ENCODE data around the gene CD81.

The CD81 gene

DNA sequence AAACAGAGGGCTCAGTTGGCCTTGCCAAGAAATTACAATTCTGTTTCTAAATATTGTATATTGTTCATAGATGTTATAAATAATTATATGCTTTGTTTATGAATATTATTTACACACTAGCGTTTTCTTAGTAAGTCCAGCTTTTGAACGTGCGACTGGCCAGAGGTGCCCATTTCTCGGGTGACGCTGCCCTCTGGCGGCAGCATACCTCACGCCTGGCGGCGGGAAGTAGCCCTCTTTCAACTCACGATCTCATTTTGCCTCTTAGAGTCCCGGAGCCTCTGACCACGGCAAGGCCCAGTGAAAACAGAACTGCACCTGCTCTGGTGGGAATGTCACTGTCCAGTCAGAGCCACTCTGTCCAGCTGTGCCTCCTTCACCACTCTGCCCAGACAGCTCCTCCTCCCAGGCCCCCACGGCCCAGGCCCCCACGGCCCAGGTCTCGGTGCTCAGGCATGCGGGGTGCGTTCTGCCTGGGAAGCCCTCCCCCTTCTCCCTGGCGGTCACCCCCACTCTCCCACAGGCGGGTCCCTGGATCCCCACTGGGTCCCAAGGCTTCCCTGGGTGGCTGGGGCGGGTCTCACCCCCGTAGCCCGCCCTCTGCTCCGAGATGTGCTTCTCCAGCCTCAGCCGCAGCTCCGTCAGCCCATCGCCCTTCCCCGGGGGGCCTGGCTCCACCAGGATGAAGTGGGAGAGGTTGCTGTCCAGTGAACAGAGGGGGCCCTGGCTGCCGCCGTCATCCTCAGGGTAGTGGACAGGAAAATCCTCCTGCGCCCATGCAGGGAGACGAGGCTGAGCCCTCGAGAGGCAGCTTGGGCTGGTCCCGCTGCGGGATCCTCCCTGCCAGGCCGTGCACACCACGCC is 42.8 kb downstream of the CD81 start:
- no peaks in the 10 kb centered on the region for H3K9me3 ChIP-seq
- no peaks in the 10 kb centered on the region for H3K36me3 ChIP-seq
- DNase-seq: peak; percentile 75
- H3K4me1 ChIP-seq: no peaks in the 10 kb centered on the region
- TF ChIP-seq, protein P1, sequence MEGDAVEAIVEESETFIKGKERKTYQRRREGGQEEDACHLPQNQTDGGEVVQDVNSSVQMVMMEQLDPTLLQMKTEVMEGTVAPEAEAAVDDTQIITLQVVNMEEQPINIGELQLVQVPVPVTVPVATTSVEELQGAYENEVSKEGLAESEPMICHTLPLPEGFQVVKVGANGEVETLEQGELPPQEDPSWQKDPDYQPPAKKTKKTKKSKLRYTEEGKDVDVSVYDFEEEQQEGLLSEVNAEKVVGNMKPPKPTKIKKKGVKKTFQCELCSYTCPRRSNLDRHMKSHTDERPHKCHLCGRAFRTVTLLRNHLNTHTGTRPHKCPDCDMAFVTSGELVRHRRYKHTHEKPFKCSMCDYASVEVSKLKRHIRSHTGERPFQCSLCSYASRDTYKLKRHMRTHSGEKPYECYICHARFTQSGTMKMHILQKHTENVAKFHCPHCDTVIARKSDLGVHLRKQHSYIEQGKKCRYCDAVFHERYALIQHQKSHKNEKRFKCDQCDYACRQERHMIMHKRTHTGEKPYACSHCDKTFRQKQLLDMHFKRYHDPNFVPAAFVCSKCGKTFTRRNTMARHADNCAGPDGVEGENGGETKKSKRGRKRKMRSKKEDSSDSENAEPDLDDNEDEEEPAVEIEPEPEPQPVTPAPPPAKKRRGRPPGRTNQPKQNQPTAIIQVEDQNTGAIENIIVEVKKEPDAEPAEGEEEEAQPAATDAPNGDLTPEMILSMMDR (IDR thresholded peaks at IDR 0.05; ENCODE audit: low read depth, low read length): peak; percentile 75
- no peaks in the 10 kb centered on the region for H3K27me3 ChIP-seq
- H3K4me3 ChIP-seq (ENCODE audit: low read depth, low read length): no peak overlapping the region

DNA sequence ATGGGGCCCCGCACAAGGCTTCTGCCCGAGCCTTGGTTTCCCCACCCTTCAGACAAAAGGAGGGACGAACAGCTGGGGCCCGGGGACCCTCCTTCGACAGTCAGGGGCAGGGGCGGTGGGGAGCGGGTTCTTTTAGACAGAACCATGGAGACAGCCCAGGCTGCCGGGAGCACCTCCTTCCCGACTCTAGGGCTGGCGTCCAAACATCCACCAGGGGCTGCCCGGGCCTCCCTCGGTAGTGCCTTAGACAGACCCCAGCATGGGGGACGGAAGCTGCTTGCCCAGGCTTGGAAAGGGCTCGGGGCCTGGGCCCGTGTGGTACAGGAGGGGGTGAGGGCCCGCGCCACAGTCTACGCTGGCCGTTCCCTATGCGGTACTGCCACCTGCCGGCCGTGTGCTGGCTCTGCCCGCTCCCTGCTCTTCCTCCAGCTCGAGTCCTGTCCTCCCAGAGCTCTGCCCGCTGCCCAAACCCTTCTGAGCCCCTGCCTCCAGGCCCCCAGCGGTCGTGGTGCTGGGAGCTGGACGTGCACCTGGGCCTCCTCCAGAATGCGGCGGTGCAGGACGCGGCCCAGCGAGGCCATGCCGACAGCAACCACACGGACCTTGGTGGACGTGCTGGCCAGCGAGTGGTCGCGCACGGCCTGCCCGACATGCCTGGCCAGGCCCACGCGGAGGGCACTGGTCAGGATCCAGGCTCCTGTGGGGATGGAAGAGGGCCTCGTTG is 43.6 kb downstream of the CD81 start:
- H3K9me3 ChIP-seq: no peaks in the 10 kb centered on the region
- TF ChIP-seq, protein P1 (IDR thresholded peaks at IDR 0.05; ENCODE audit: low read depth, low read length): peak; percentile 70
- no peak overlapping the region for H3K4me3 ChIP-seq (ENCODE audit: low read depth, low read length)
- H3K27me3 ChIP-seq: no peaks in the 10 kb centered on the region
- H3K4me1 ChIP-seq: no peaks in the 10 kb centered on the region
- no peaks in the 10 kb centered on the region for H3K36me3 ChIP-seq
- DNase-seq: peak; percentile 80

DNA sequence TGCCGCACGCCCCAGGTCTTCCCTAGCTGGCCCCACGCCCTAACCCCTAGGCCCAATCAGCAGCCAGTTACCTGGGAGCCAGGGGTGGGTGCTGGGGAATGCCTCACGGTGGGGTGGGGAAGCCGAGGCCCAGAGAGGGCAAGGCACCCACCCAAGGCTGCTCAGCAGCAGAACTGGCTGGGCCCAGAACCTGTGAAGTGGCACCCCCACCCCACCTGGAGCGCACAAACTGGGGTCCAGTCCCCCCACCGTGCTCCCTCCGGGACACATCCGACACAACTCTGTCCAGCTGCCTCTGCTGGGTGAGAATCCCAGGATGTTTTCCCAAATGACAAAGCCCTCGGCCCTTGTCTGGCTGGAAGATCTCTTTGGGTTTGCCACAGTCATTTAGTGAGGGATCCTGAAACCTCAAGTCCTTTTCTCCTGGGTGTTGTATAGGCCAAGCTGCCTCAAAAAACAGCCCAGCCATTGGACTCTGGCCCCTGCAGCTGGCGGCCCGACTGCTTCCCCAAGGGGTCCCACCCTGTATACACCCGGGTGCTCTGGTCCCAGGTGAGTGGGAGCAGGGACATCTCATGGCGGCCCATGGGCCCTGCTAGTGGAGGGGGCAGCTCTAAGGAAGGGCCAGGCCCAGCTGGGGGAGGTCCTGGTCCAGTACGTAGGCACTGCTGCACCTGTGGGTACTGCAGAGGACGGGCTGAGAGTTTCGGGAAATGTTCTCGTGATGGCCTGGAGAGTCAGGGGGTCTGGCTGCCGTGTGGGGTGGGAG is 44.3 kb downstream of the CD81 start:
- H3K9me3 ChIP-seq: no peaks in the 10 kb centered on the region
- no peaks in the 10 kb centered on the region for H3K27me3 ChIP-seq
- TF ChIP-seq, protein P1 (IDR thresholded peaks at IDR 0.05; ENCODE audit: low read depth, low read length): no peak
- no peaks in the 10 kb centered on the region for H3K4me1 ChIP-seq
- DNase-seq: no peak
- H3K36me3 ChIP-seq: no peaks in the 10 kb centered on the region
- no peak overlapping the region for H3K4me3 ChIP-seq (ENCODE audit: low read depth, low read length)

DNA sequence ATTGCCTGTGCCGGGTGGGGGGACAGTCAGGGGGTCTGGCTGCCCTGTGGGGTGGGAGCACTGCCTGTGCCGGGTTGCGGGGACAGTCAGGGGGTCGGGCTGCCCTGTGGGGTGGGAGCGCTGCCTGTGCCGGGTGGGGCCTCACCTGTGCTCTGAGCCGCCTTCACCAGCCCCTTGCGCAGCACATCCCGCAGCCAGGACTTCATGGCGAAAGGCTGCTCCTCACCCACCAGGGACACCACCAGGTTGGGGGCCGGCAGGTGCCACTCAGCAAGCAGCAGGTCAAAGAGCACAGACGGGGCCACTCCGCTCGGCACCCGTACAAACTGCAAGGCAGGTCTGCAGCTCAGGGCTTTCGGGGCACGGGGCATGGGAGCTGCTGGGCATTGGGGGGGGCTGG is 44.9 kb downstream of the CD81 start:
- H3K36me3 ChIP-seq: no peaks in the 10 kb centered on the region
- H3K27me3 ChIP-seq: no peaks in the 10 kb centered on the region
- TF ChIP-seq, protein P1 (IDR thresholded peaks at IDR 0.05; ENCODE audit: low read depth, low read length): no peak
- H3K9me3 ChIP-seq: no peaks in the 10 kb centered on the region
- no peaks in the 10 kb centered on the region for H3K4me1 ChIP-seq
- H3K4me3 ChIP-seq (ENCODE audit: low read depth, low read length): no peak overlapping the region
- DNase-seq: no peak

DNA sequence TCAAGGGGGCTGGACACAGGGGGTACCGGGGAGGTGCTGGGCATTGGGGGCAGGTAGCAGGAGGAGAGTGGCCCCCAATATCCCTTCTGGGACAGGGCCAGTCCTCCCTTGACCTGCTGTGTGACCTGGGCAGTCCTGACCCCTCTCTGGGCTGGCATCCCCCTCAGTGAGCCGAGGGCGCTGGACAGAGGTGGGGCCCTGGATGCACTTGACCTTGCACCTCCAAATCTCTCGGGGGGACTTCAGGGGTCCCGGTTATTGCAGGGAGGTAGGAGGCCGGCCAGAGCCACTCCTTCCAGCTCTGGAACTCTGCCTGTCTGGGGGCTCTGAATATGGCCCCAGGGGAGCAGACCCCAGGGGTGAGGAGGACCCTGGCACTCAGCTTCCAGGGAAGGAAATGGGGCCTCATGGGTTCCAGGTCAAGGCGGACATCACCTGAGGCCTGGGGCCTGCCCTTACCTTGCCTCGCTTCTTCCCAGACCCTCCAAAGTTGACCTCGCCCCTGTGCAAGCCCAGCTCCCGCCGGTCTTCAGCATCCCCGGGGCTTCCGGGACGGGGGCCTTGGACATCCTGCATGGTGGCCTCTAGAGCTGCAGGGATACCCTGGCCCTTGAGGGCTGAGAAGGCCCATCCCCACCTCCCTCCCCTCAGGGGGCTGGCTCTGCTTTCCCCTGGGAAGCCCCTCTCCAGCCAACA is 45.5 kb downstream of the CD81 start:
- TF ChIP-seq, protein P1 (IDR thresholded peaks at IDR 0.05; ENCODE audit: low read depth, low read length): no peak
- Histone ChIP-seq H3K9me3 (no peaks in the 10 kb centered on the region), H3K4me1 (no peaks in the 10 kb centered on the region), H3K27me3 (no peaks in the 10 kb centered on the region), H3K36me3 (no peaks in the 10 kb centered on the region), H3K4me3 (ENCODE audit: low read depth, low read length) (no peak overlapping the region)
- DNase-seq: no peak

Measured in BE2C (cell line).